Transverse colon (tissue), 4 donors: ENCODE results near the gene SEL1L3.

Experiments
- CTCF ChIP-seq, 5 experiments: fragments of 200-600 bp in 3 of 5; fragments of 450-650 bp in 2 of 5; sonication (generic) in 3 of 5; IDR thresholded peaks; 1 replicate in 2 of 5; 2 replicates in 3 of 5; pipeline ENCODE4 v1.5.1; 2016 to 2017; ENCODE audit warnings: antibody characterized with exemption in 5 of 5, inconsistent platforms in 3 of 5, mild to moderate bottlenecking in 2 of 5, moderate library complexity in 1 of 5
- POLR2A ChIP-seq: fragments of 450-650 bp; IDR thresholded peaks from one replicate; pipeline ENCODE4 v1.6.1; 2016; ENCODE audit warnings: antibody characterized with exemption, mild to moderate bottlenecking, moderate library complexity
- POLR2AphosphoS5 ChIP-seq, 3 donors: sonication (generic); formaldehyde crosslinking; IDR thresholded peaks; one replicate each; pipeline ENCODE4 v1.6.1; 2016; ENCODE audit warnings: antibody characterized with exemption in 3 of 3

GRCh38 chr4:25725870-25726269 lies 136.9 kb downstream of the SEL1L3 start:
- TF ChIP-seq POLR2A: no peak
- no peak for TF ChIP-seq POLR2AphosphoS5 (IDR thresholded peaks at IDR 0.05)
- no peak for TF ChIP-seq CTCF (IDR thresholded peaks at IDR 0.05)
